NCI-H2227 treated with DMSO at 0.1 percent for 48 hours (cell line): ENCODE measurements around the gene HNRNPM.
"Not testable (repeated sequence)": the region's sequence is repeated elsewhere in the genome, so short reads cannot be mapped to it uniquely, and the experiment has no call there.

Experiments used
- DNase-seq: peaks from one replicate; lab custom pipeline; 2025; lab: John Stamatoyannopoulos, UW

Gene HNRNPM

GRCh38 chr19:8444677-8445487 lies at the start of gene HNRNPM:
Gene HNRNPM, plus strand, starts transcription at chr19:8444975. Its CDS starts 24 bp downstream, at chr19:8444999.
- DNase-seq, result peak; percentile 96

GRCh38 chr19:8395621-8396082 lies 49.1 kb upstream of the HNRNPM start:
- DNase-seq, result no peak

- DNase-seq, result no peak
Measured at GRCh38 chr19:8396185-8396562, 48.6 kb upstream of the HNRNPM start.

GRCh38 chr19:8396563-8397203 lies 48.1 kb upstream of the HNRNPM start:
- peak; percentile 13 for DNase-seq

- no peak for DNase-seq
Measured at GRCh38 chr19:8397271-8397670, 47.5 kb upstream of the HNRNPM start.

- DNase-seq, result no peak
Measured at GRCh38 chr19:8397746-8398310, 46.9 kb upstream of the HNRNPM start.

- DNase-seq, result no peak
Measured at GRCh38 chr19:8398311-8398771, 46.4 kb upstream of the HNRNPM start.

- DNase-seq, result no peak
Measured at GRCh38 chr19:8399681-8400188, 45.0 kb upstream of the HNRNPM start.

GRCh38 chr19:8401981-8402411 lies 42.8 kb upstream of the HNRNPM start:
- DNase-seq, result no peak

GRCh38 chr19:8403098-8403819 lies 41.5 kb upstream of the HNRNPM start:
- DNase-seq, result no peak

GRCh38 chr19:8403820-8404109 lies 41.0 kb upstream of the HNRNPM start:
- no peak for DNase-seq

- DNase-seq, result no peak
Measured at GRCh38 chr19:8404391-8405151, 40.2 kb upstream of the HNRNPM start.

- not testable (repeated sequence) for DNase-seq
Measured at GRCh38 chr19:8410718-8411117, 34.1 kb upstream of the HNRNPM start.

GRCh38 chr19:8412783-8413628 lies 31.8 kb upstream of the HNRNPM start, which contains the start of gene MARCHF2:
Gene MARCHF2, plus strand, starts transcription at chr19:8413305. Its CDS starts 8,536 bp downstream, at chr19:8421841.
- peak; percentile 71 for DNase-seq

GRCh38 chr19:8413629-8413995 lies 31.2 kb upstream of the HNRNPM start:
- no peak for DNase-seq

- no peak for DNase-seq
Measured at GRCh38 chr19:8416796-8417195, 28.0 kb upstream of the HNRNPM start.

- no peak for DNase-seq
Measured at GRCh38 chr19:8421484-8422461, 23.0 kb upstream of the HNRNPM start.

GRCh38 chr19:8423817-8424223 lies 21.0 kb upstream of the HNRNPM start:
- no peak for DNase-seq

- not testable (repeated sequence) for DNase-seq
Measured at GRCh38 chr19:8425331-8425730, 19.4 kb upstream of the HNRNPM start.
